H9 (cell line): Measurements from ENCODE around the gene KLHDC2. TPM values are rescaled to one million over a fixed set of nuclear protein-coding genes. Genes with fewer than 3 reads are reported as not detected.

ENCODE experiments used
- DNase-seq: peaks from one replicate; pipeline ENCODE4 v3.0.0-alpha.2; 2017
- H2AFZ ChIP-seq: one replicate; pipeline ENCODE4 v1.6.1; 2013; ENCODE audit warnings: mild to moderate bottlenecking, low read length, control low read depth, moderate library complexity
- H2AK5ac ChIP-seq: 2 replicates; pipeline ENCODE4 v1.6.1; 2013; ENCODE audit warnings: low read length, control low read depth, mixed read lengths; ENCODE audit not compliant: insufficient read length
- H2BK120ac ChIP-seq: one replicate; pipeline ENCODE4 v1.6.1; 2013; ENCODE audit warnings: low read depth, mild to moderate bottlenecking, low read length, control low read depth, inconsistent platforms; ENCODE audit not compliant: poor library complexity, severe bottlenecking
- H2BK12ac ChIP-seq: 2 replicates; pipeline ENCODE4 v1.6.1; 2013; ENCODE audit warnings: low read length, control low read depth, mixed read lengths, low read depth; ENCODE audit not compliant: insufficient read length
- H2BK15ac ChIP-seq: 2 replicates; pipeline ENCODE4 v1.6.1; 2013; ENCODE audit warnings: low read depth, low read length, control low read depth
- H2BK20ac ChIP-seq: one replicate; pipeline ENCODE4 v1.6.1; 2013; ENCODE audit warnings: low read depth, mild to moderate bottlenecking, low read length, control low read depth, inconsistent platforms; ENCODE audit not compliant: poor library complexity, severe bottlenecking
- H2BK5ac ChIP-seq: 2 replicates; pipeline ENCODE4 v1.6.1; 2013; ENCODE audit warnings: low read length, control low read depth, mixed read lengths; ENCODE audit not compliant: insufficient read length
- H3K14ac ChIP-seq: 2 replicates; pipeline ENCODE4 v1.6.1; 2013; ENCODE audit warnings: low read length, control low read depth; ENCODE audit not compliant: insufficient read depth
- H3K18ac ChIP-seq: 2 replicates; pipeline ENCODE4 v1.6.1; 2013; ENCODE audit warnings: low read depth, mild to moderate bottlenecking, mixed read lengths, low read length, control low read depth; ENCODE audit not compliant: insufficient read length
- H3K23ac ChIP-seq: 2 replicates; pipeline ENCODE4 v1.6.1; 2013; ENCODE audit warnings: low read length, control low read depth, mixed read lengths, low read depth; ENCODE audit not compliant: insufficient read length
- H3K23me2 ChIP-seq: 2 replicates; pipeline ENCODE4 v1.6.1; 2013; ENCODE audit warnings: low read depth, mild to moderate bottlenecking, mixed read lengths, low read length, control low read depth; ENCODE audit not compliant: insufficient read length, poor library complexity, severe bottlenecking
- H3K27ac ChIP-seq: 2 replicates; pipeline ENCODE4 v1.5.1; 2013; ENCODE audit warnings: low read length, control low read depth, mixed read lengths, low read depth; ENCODE audit not compliant: insufficient read length
- H3K27me3 ChIP-seq: 2 replicates; pipeline ENCODE4 v1.6.1; 2013; ENCODE audit warnings: low read length, control low read depth, inconsistent platforms; ENCODE audit not compliant: insufficient read depth
- H3K4ac ChIP-seq: 2 replicates; pipeline ENCODE4 v1.6.1; 2013; ENCODE audit warnings: low read depth, mild to moderate bottlenecking, control low read depth, inconsistent platforms, low read length, moderate library complexity
- H3K4me1 ChIP-seq: 2 replicates; pipeline ENCODE4 v1.6.1; 2013; ENCODE audit warnings: low read length, control low read depth, inconsistent platforms; ENCODE audit not compliant: insufficient read depth
- H3K4me2 ChIP-seq: 2 replicates; pipeline ENCODE4 v1.6.1; 2013; ENCODE audit warnings: low read length, control low read depth, mixed read lengths; ENCODE audit not compliant: insufficient read length, insufficient read depth
- H3K56ac ChIP-seq: 2 replicates; pipeline ENCODE4 v1.6.1; 2013; ENCODE audit warnings: low read depth, mild to moderate bottlenecking, mixed read lengths, low read length, control low read depth; ENCODE audit not compliant: insufficient read length
- H3K79me1 ChIP-seq: 2 replicates; pipeline ENCODE4 v1.6.1; 2013; ENCODE audit warnings: low read depth, mild to moderate bottlenecking, moderate library complexity, low read length, control low read depth, inconsistent platforms; ENCODE audit not compliant: insufficient read depth, poor library complexity, severe bottlenecking
- H3K79me2 ChIP-seq: 2 replicates; pipeline ENCODE4 v1.6.1; 2013; ENCODE audit warnings: low read length, control low read depth, inconsistent platforms; ENCODE audit not compliant: insufficient read depth
- H3K9ac ChIP-seq: 2 replicates; pipeline ENCODE4 v1.6.1; 2013; ENCODE audit warnings: low read length, control low read depth, mixed read lengths; ENCODE audit not compliant: insufficient read length; ENCODE audit errors: extremely low read depth
- H3K9me3 ChIP-seq: one replicate; pipeline ENCODE4 v1.6.1; 2013; ENCODE audit warnings: low read depth, low read length, inconsistent platforms; ENCODE audit not compliant: control insufficient read depth
- H3T11ph ChIP-seq: one replicate; pipeline ENCODE4 v1.6.1; 2013; ENCODE audit warnings: mild to moderate bottlenecking, low read length, control low read depth, inconsistent platforms
- H4K20me1 ChIP-seq: one replicate; pipeline ENCODE4 v1.6.1; 2013; ENCODE audit not compliant: control insufficient read depth, insufficient read length, insufficient read depth
- H4K5ac ChIP-seq: 2 replicates; pipeline ENCODE4 v1.6.1; 2013; ENCODE audit warnings: low read depth, mild to moderate bottlenecking, mixed read lengths, low read length, control low read depth; ENCODE audit not compliant: insufficient read length
- H4K8ac ChIP-seq: replicated peaks from 2 replicates; pipeline ENCODE4 v1.6.1; 2013; ENCODE audit warnings: low read length, control low read depth, mixed read lengths, low read depth; ENCODE audit not compliant: insufficient read length
- H4K91ac ChIP-seq: 2 replicates; pipeline ENCODE4 v1.6.1; 2013; ENCODE audit warnings: low read depth, mild to moderate bottlenecking, moderate library complexity, mixed read lengths, low read length, control low read depth; ENCODE audit not compliant: insufficient read length
- H3K27ac Mint-ChIP-seq, 3 experiments: 2 replicates in 2 of 3; 3 replicates in 1 of 3; pipeline ENCODE4 v1.8.0; 2020 to 2021; ENCODE audit warnings: mixed read lengths in 3 of 3, mild to moderate bottlenecking in 1 of 3, moderate library complexity in 1 of 3
- H3K27me3 Mint-ChIP-seq: 2 replicates; pipeline ENCODE4 v1.8.0; 2021; ENCODE audit warnings: low read depth, mild to moderate bottlenecking, moderate library complexity, mixed read lengths
- H3K36me3 Mint-ChIP-seq, 3 experiments: 2 replicates in 2 of 3; 3 replicates in 1 of 3; pipeline ENCODE4 v1.8.0; 2020 to 2021; ENCODE audit warnings: low read depth in 3 of 3, mixed read lengths in 3 of 3; ENCODE audit not compliant: insufficient read depth in 1 of 3
- H3K4me1 Mint-ChIP-seq, 2 experiments: 2 replicates each; pipeline ENCODE4 v1.8.0; 2020; ENCODE audit warnings: mixed read lengths in 2 of 2
- H3K4me3 Mint-ChIP-seq, 2 experiments: 2 replicates in 1 of 2; 3 replicates in 1 of 2; pipeline ENCODE4 v1.8.0; 2020 to 2021; ENCODE audit warnings: mild to moderate bottlenecking in 2 of 2, mixed read lengths in 2 of 2, moderate library complexity in 1 of 2
- H3K9me3 Mint-ChIP-seq, 2 experiments: 2 replicates in 1 of 2; 3 replicates in 1 of 2; pipeline ENCODE4 v1.8.0; 2020; ENCODE audit warnings: mild to moderate bottlenecking in 2 of 2, mixed read lengths in 2 of 2, moderate library complexity in 1 of 2
- WGBS: extraction: QIAGEN DNeasy Blood & Tissue Kit; methylation state at CpG from one replicate; pipeline ENCODE4 v1.1.7; 2013; ENCODE audit warnings: missing lambda C conversion rate, low lambda C conversion rate, mixed read lengths; ENCODE audit not compliant: insufficient read length; ENCODE audit errors: extremely low coverage; 5-methylcytosine and 5-hydroxymethylcytosine counted together
- total RNA-seq: library from RNA; stranded (reverse); gene quantifications from 2 replicates; pipeline ENCODE4 v1.2.1, GENCODE V29; 2021
- TF ChIP-seq, protein P1 (sequence below): fragments of 200-600 bp; sonication (generic); conservative IDR thresholded peaks from 3 replicates; pipeline ENCODE4 v1.8.0; 2021; ENCODE audit warnings: antibody characterized with exemption, mild to moderate bottlenecking

The KLHDC2 gene
- total RNA-seq, 1 experiment from 2014 or later: 41.6 TPM

DNA sequence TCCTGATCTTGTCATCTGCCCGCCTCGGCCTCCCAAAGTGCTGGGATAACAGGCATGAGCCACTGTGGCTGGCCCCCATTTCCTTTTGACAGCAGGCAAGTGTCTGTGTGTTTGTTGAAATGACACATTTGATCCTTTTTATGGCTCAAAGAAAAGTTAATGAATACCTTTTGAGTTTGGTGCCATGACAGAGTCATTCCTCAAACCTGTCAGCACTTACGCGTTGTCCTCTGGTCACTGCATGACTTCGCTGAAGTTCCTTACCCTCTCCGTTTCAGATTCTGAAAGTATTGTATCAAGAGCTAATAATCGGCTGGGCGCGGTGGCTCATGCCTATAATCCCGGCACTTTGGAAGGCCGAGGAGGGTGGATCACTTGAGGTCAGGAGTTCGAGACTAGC lies 52.2 kb downstream of the KLHDC2 start:
- Mint-ChIP-seq H3K27ac (no peak overlapping the region), H3K4me3 (no peak overlapping the region), H3K27me3 (no peaks in the 10 kb centered on the region), H3K36me3 (peaks cover 63 to 79% (median 77%) of the 10 kb centered on the region in 3 experiments), H3K9me3 (peaks cover 2% of the 10 kb centered on the region in 2 experiments; a peak in 2 of 5 replicates), H3K4me1 (no peaks in the 10 kb centered on the region)
- Histone ChIP-seq H2BK5ac (no peak overlapping the region), H3K9me3 (no peaks in the 10 kb centered on the region), H2BK12ac (no peak overlapping the region), H3K4me1 (no peaks in the 10 kb centered on the region), H3K27me3 (no peaks in the 10 kb centered on the region), H2AFZ (no peak overlapping the region), H3K4me2 (no peak overlapping the region), H3K4ac (no peak overlapping the region), H3K27ac (no peak overlapping the region), H3K14ac (no peak overlapping the region), H2BK15ac (no peak overlapping the region), H3K56ac (no peak overlapping the region), H2BK20ac (no peak overlapping the region), H2BK120ac (no peak overlapping the region), H3T11ph (no peak overlapping the region), H2AK5ac (no peak overlapping the region), H4K5ac (no peak overlapping the region), H3K79me1 (no peaks in the 10 kb centered on the region), H3K23ac (no peak overlapping the region), H3K18ac (no peak overlapping the region), H3K9ac (no peak overlapping the region), H4K8ac (no peak overlapping the region), H4K91ac (no peak overlapping the region), H4K20me1 (no peaks in the 10 kb centered on the region), H3K79me2 (no peaks in the 10 kb centered on the region), H3K23me2 (no peaks in the 10 kb centered on the region)
- WGBS: no CpG with 5 or more reads among the region's 12 CpGs
- TF ChIP-seq, protein P1, sequence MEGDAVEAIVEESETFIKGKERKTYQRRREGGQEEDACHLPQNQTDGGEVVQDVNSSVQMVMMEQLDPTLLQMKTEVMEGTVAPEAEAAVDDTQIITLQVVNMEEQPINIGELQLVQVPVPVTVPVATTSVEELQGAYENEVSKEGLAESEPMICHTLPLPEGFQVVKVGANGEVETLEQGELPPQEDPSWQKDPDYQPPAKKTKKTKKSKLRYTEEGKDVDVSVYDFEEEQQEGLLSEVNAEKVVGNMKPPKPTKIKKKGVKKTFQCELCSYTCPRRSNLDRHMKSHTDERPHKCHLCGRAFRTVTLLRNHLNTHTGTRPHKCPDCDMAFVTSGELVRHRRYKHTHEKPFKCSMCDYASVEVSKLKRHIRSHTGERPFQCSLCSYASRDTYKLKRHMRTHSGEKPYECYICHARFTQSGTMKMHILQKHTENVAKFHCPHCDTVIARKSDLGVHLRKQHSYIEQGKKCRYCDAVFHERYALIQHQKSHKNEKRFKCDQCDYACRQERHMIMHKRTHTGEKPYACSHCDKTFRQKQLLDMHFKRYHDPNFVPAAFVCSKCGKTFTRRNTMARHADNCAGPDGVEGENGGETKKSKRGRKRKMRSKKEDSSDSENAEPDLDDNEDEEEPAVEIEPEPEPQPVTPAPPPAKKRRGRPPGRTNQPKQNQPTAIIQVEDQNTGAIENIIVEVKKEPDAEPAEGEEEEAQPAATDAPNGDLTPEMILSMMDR: no peak
- no peak for DNase-seq
